Peyer's patch (tissue), 4 donors: ENCODE results near the gene KAZN.
A peak's percentile ranks its signal among the peaks of the same experiment; 100 is the strongest.

Experiments
- CTCF ChIP-seq, 6 experiments: fragments of 450-650 bp in 4 of 6; fragments of 200-600 bp in 2 of 6; sonication (generic) in 1 of 6; IDR thresholded peaks; one replicate each; pipeline ENCODE4 v1.5.1; 2017 to 2019; ENCODE audit warnings: antibody characterized with exemption in 6 of 6, mild to moderate bottlenecking in 3 of 6, moderate library complexity in 1 of 6
- POLR2A ChIP-seq, 2 donors: fragments of 450-650 bp; IDR thresholded peaks; one replicate each; pipeline ENCODE4 v1.5.1; 2017; ENCODE audit warnings: antibody characterized with exemption in 2 of 2, mild to moderate bottlenecking in 2 of 2, moderate library complexity in 2 of 2

GRCh38 chr1:14608308-14608707, 9.8 kb downstream of the KAZN start:
- TF ChIP-seq CTCF (IDR thresholded peaks at IDR 0.05) = peak in 1 of 6 experiments; percentile 10
- no peak for TF ChIP-seq POLR2A (IDR thresholded peaks at IDR 0.05)
